Upper lobe of right lung (tissue), 1 donor: ENCODE data around the gene ABCG4. TPM values are rescaled to one million over a fixed set of nuclear protein-coding genes. Genes with fewer than 3 reads are reported as not detected.

ENCODE experiments used
- ATAC-seq: fragments of 200-7000 bp; cut with Tn5 transposase; one replicate; pipeline ENCODE4 v1.9.1; 2020; ENCODE audit warnings: mild to moderate bottlenecking, moderate library complexity
- DNase-seq: peaks from one replicate; pipeline ENCODE4 v3.0.0-alpha.2; 2020
- H3K27ac ChIP-seq: fragments of 200-600 bp; one replicate; pipeline ENCODE4 v1.8.0; 2022
- H3K27me3 ChIP-seq: fragments of 200-600 bp; one replicate; pipeline ENCODE4 v1.8.0; 2022; ENCODE audit warnings: mild to moderate bottlenecking
- H3K36me3 ChIP-seq: fragments of 200-600 bp; one replicate; pipeline ENCODE4 v1.8.0; 2022
- H3K4me1 ChIP-seq: fragments of 200-600 bp; one replicate; pipeline ENCODE4 v1.8.0; 2022
- H3K4me3 ChIP-seq: fragments of 200-600 bp; one replicate; pipeline ENCODE4 v1.8.0; 2022; ENCODE audit warnings: mild to moderate bottlenecking
- H3K9me3 ChIP-seq: fragments of 200-600 bp; one replicate; pipeline ENCODE4 v1.8.0; 2022
- intact Hi-C: fragments of 100-400 bp; cut with DNase I; formaldehyde crosslinking; loops from one replicate; pipeline ENCODE4 v1.11.0; 2022
- total RNA-seq: library from RNA; stranded (reverse); fragmentation: NEBNext Ultra II Directional; extraction: Animal tissue kit (Norgen Biotek cat#: 25700); gene quantifications from one replicate; pipeline ENCODE4 v1.2.1, GENCODE V29; 2021
- TF ChIP-seq, protein P1 (sequence below): fragments of 200-600 bp; IDR thresholded peaks from one replicate; pipeline ENCODE4 v1.8.0; 2022; ENCODE audit warnings: antibody characterized with exemption
- donor health status: DM: no; HTN: yes; CAD: no; lungs with severe emphysema.

Gene ABCG4
- total RNA-seq, 1 donor from 2014 or later, result 0.14 TPM

GRCh38 chr11:119152604-119153003, 3.8 kb downstream of the ABCG4 start:
- ATAC-seq, result no peak
- DNase-seq, result no peak

GRCh38 chr11:119153049-119153818, 4.4 kb downstream of the ABCG4 start:
- DNase-seq, result no peak
- no peaks in the 10 kb centered on the region for H3K9me3 ChIP-seq
- ATAC-seq, result no peak
- H3K36me3 ChIP-seq, result no peaks in the 10 kb centered on the region
- TF ChIP-seq, protein P1, sequence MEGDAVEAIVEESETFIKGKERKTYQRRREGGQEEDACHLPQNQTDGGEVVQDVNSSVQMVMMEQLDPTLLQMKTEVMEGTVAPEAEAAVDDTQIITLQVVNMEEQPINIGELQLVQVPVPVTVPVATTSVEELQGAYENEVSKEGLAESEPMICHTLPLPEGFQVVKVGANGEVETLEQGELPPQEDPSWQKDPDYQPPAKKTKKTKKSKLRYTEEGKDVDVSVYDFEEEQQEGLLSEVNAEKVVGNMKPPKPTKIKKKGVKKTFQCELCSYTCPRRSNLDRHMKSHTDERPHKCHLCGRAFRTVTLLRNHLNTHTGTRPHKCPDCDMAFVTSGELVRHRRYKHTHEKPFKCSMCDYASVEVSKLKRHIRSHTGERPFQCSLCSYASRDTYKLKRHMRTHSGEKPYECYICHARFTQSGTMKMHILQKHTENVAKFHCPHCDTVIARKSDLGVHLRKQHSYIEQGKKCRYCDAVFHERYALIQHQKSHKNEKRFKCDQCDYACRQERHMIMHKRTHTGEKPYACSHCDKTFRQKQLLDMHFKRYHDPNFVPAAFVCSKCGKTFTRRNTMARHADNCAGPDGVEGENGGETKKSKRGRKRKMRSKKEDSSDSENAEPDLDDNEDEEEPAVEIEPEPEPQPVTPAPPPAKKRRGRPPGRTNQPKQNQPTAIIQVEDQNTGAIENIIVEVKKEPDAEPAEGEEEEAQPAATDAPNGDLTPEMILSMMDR, result no peak
- intact Hi-C loops, result no loop called here
- peaks cover 17% of the 10 kb centered on the region for H3K27me3 ChIP-seq
- H3K27ac ChIP-seq, result no peak overlapping the region
- no peak overlapping the region for H3K4me3 ChIP-seq
- peaks cover 12% of the 10 kb centered on the region for H3K4me1 ChIP-seq

More at GRCh38 chr11:119152604-119153003, 3.8 kb downstream of the ABCG4 start:
- intact Hi-C loops, result no loop called here
- H3K27ac ChIP-seq, result no peak overlapping the region
- no peak overlapping the region for H3K4me3 ChIP-seq
- H3K27me3 ChIP-seq, result peaks cover 17% of the 10 kb centered on the region
- TF ChIP-seq, protein P1, result no peak
- H3K36me3 ChIP-seq, result no peaks in the 10 kb centered on the region
- H3K9me3 ChIP-seq, result no peaks in the 10 kb centered on the region
- H3K4me1 ChIP-seq, result peaks cover 12% of the 10 kb centered on the region

DNA sequence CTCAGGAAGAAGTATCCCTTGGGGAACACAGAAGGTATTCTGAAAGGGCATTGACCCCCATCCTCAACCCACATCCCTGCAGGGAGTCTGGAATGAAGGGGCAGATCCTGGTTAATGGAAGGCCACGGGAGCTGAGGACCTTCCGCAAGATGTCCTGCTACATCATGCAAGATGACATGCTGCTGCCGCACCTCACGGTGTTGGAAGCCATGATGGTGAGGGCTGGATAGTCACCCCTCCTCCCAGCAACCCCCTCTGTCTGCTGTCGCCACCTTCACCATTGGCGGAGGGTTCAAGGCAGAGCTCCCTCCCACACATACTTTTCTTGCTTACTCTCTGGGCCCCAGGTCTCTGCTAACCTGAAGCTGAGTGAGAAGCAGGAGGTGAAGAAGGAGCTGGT, 5.3 kb downstream of the ABCG4 start:
- Histone ChIP-seq H3K4me1 (peaks cover 7% of the 10 kb centered on the region), H3K9me3 (no peaks in the 10 kb centered on the region), H3K27me3 (peaks cover 17% of the 10 kb centered on the region), H3K27ac (no peak overlapping the region), H3K36me3 (no peaks in the 10 kb centered on the region), H3K4me3 (no peak overlapping the region)
- intact Hi-C loops, result no loop called here
- peak; percentile 40 for DNase-seq
- TF ChIP-seq, protein P1, result no peak
- no peak for ATAC-seq

GRCh38 chr11:119155733-119156492, 7.1 kb downstream of the ABCG4 start:
- ATAC-seq, result peak; percentile 42
- no peaks in the 10 kb centered on the region for H3K9me3 ChIP-seq
- no peak overlapping the region for H3K4me3 ChIP-seq
- DNase-seq, result no peak
- no peaks in the 10 kb centered on the region for H3K36me3 ChIP-seq
- TF ChIP-seq, protein P1, result peak; percentile 12
- H3K4me1 ChIP-seq, result no peaks in the 10 kb centered on the region
- intact Hi-C loops, result no loop called here
- no peak overlapping the region for H3K27ac ChIP-seq
- peaks cover 6% of the 10 kb centered on the region for H3K27me3 ChIP-seq

DNA sequence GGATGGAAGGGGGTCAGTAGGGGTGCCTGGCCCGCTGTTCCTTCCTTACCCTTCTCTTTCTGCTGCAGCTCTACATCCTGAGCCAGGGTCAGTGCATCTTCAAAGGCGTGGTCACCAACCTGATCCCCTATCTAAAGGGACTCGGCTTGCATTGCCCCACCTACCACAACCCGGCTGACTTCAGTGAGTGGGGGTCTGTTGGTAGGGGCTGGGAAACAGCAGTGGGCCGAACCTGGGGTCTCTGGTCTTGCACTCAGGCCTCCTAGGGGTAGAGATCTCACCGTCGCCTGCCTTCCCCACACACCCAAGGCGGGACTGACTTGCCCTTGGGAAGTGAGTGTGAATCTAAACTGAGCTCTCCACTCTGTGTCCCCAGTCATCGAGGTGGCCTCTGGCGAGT, 7.6 kb downstream of the ABCG4 start:
- no peak for DNase-seq
- Histone ChIP-seq H3K27ac (no peak overlapping the region), H3K27me3 (peaks cover 6% of the 10 kb centered on the region), H3K9me3 (no peaks in the 10 kb centered on the region), H3K4me1 (no peaks in the 10 kb centered on the region), H3K4me3 (no peak overlapping the region), H3K36me3 (no peaks in the 10 kb centered on the region)
- no peak for ATAC-seq
- intact Hi-C loops, result no loop called here
- TF ChIP-seq, protein P1, result no peak
